Activated T-cell treated with anti-CD3 and anti-CD28 coated beads, Interleukin-2, amount 50 U/mL, for 1 hour (primary cell): ENCODE measurements around the gene PERM1.
"Not testable (repeated sequence)": the region's sequence is repeated elsewhere in the genome, so short reads cannot be mapped to it uniquely, and the experiment has no call there.

Source experiments
- DNase-seq: peaks from one replicate; pipeline ENCODE4 v3.0.0-alpha.2; 2020

PERM1 gene

DNA sequence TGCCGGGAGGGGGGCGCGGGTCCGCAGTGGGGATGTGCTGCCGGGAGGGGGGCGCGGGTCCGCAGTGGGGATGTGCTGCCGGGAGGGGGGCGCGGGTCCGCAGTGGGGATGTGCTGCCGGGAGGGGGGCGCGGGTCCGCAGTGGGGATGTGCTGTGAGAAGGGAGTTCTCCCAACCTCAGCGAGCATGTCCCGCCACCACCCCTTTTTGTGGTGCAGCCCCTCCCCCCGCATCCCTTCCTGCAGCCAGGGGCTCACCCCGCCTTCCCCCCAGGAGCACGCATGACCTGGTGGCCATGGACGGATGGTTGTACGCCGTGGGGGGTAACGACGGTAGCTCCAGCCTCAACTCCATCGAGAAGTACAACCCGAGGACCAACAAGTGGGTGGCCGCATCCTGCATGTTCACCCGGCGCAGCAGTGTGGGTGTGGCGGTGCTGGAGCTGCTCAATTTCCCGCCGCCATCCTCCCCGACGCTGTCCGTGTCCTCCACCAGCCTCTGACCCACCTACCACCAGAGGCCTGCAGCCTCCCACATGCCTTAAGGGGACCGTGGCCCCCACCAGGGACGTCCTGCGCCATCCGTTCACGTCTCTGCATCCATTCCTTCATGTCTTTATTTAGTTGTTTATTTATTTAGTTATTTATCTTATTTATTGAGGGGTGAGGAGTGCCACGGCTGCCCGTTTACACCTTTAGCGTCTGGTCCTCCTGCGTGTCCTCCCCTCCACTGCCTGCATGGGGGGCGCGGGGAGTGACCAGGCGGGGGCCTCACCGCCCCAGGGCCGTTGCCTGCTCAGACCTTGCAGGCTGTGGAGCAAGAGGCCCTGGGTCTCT is 17.0 kb downstream of the PERM1 start:
- no peak for DNase-seq

DNA sequence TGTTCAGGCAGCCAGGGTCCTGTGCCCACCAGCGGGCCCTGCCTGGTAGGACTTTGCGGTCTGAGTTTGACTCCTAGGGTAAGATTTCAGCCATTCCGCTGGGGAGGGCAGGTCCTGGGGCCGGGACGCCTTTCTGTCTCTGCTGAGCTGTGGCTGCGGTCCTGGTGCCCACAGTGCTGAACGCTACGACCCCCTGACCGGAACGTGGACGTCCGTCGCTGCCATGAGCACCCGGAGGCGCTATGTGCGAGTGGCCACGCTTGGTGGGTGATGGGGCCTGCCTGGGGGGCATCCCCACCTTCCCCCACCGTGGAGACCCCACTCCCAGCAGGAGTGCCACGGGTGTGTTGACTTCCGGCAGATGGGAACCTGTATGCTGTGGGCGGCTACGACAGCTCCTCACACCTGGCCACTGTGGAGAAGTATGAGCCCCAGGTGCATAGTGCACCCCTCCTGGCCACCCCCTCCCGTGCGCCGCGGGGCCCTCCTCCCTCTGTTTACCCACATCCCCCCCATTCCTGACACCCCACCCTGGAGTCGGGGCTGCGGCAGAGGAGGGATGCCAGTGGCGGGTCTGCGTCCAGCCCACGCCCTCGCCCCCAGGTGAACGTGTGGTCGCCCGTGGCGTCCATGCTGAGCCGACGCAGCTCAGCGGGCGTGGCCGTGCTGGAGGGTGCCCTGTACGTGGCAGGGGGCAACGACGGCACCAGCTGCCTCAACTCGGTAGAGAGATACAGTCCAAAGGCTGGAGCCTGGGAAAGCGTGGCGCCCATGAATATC is 18.0 kb downstream of the PERM1 start:
- DNase-seq: no peak

DNA sequence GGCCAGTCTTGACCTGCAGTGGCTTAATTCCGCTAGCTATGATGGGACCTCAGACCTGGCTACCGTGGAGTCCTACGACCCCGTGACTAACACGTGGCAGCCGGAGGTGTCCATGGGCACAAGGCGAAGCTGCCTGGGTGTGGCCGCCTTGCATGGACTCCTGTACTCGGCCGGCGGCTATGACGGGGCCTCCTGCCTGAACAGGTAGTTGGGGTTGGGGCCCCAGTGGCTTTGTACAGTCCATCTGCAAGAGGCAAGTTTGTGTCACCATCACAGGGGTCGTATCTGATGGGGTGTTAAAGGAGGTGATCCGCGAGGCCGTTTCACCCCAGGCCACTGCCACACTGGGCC is 18.6 kb downstream of the PERM1 start:
- no peak for DNase-seq

DNA sequence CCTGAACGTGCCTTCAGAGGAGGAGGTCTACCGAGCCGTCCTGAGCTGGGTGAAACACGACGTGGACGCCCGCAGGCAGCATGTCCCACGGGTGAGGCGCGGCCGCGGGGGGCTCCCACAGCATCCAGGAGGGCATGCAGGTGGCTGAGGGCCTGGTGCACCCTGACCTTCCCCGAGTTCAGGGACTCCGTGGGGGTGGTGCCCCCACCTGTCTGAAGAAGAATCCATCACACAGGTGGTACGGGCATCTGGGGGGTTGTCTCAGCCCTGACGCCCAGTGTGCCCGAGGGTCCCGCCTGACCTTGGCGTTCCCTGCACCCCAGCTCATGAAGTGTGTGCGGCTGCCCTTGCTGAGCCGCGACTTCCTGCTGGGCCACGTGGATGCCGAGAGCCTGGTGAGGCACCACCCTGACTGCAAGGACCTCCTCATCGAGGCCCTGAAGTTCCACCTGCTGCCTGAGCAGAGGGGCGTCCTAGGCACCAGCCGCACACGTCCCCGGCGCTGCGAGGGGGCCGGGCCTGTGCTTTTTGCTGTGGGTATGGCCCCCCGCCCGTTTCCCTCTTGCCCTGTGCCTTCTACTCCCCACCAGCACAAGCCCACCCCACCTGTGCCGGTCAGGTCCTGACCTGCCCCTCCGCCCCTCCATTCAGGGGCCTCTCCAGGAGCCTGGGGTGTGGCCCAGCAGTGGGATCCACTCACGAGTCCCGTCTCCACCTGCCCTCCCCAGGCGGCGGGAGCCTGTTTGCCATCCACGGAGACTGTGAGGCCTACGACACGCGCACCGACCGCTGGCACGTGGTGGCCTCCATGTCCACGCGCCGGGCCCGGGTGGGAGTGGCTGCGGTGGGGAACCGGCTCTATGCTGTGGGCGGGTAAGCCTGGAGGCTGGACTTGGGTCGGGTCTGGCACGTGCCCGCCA is 19.3 kb downstream of the PERM1 start:
- no peak for DNase-seq

DNA sequence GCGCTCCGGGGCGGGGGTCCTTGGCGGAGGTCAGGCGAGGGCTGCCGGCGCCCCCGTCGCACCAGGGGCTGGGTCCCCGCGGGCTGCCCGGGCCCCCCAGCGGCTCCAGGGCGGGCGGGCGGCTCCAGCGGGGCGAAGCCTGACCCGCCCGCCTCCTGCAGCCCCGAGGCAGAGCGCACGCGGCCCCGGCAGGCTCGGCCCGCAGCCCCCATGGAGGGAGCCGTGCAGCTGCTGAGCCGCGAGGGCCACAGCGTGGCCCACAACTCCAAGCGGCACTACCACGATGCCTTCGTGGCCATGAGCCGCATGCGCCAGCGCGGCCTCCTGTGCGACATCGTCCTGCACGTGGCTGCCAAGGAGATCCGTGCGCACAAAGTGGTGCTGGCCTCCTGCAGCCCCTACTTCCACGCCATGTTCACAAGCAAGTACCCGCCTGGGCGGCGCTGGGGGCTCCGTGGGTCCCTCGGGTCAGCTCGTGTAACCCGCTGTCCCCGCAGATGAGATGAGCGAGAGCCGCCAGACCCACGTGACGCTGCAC is 20.7 kb downstream of the PERM1 start:
- no peak for DNase-seq

DNA sequence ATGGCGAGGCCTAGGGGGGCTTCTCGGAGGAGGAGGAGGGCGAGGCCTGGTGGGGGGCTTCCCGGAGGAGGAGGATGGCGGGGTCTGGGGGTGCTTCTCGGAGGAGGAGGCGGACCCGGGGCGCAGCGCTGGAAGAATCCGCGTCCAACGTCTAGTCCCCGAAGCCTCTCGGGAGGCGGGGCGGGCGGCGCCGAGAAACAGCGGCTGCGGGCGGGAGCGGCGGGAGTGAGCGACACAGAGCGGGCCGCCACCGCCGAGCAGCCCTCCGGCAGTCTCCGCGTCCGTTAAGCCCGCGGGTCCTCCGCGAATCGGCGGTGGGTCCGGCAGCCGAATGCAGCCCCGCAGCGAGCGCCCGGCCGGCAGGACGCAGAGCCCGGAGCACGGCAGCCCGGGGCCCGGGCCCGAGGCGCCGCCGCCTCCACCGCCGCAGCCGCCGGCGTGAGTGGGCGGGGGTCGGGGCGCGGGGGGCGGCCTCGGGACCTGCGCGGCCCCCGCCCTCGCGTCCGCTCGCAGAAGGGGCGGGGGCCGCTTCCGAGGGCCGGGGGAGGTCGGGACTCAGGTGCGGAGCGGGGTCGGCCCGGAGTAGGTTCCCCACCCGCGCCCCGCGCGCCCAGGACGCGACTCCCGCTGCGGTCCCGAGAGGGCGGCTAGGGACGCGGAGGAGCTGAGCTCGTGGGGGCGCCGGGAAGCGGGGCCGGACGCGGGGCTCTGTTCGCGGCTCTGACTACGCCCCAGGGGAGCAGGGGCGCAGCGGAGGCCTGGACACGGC is 21.3 kb downstream of the PERM1 start, which contains the start of gene KLHL17:
Gene KLHL17, plus strand, starts transcription at position 222 of the 769 bp plus-strand sequence. Its CDS starts 110 bp downstream, at position 332.
- DNase-seq: peak; percentile 79

DNA sequence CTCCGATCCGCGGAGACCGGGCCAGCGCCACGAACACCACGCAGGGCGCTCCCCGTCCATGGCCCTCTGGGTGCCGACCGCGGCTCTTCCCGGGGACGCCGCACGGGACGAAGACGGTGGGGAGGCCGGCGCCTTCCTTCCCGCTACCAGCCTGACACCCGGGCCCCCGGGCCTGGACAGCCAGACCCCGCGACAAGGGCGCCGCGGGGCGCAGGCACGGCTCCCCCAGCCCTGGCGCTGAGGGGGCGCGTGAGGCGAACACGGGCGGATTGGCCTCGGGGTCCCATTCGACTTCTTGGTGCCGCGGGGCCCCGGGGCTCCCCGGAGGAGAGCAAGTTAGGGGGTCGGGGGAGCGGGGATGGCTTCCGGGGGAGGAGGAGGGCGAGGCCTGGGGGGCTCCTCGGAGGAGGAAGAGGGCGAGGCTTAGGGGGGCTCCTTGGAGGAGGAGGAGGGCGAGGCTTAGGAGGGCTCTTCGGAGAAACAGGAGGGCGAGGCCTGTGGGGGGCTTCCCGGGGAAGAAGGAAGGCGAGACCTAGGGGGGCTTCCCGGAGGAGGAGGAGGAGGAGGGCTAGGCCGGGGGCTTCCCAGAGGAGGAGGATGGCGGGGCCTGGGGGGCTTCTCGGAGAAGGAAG is 22.0 kb downstream of the PERM1 start:
- DNase-seq: no peak

DNA sequence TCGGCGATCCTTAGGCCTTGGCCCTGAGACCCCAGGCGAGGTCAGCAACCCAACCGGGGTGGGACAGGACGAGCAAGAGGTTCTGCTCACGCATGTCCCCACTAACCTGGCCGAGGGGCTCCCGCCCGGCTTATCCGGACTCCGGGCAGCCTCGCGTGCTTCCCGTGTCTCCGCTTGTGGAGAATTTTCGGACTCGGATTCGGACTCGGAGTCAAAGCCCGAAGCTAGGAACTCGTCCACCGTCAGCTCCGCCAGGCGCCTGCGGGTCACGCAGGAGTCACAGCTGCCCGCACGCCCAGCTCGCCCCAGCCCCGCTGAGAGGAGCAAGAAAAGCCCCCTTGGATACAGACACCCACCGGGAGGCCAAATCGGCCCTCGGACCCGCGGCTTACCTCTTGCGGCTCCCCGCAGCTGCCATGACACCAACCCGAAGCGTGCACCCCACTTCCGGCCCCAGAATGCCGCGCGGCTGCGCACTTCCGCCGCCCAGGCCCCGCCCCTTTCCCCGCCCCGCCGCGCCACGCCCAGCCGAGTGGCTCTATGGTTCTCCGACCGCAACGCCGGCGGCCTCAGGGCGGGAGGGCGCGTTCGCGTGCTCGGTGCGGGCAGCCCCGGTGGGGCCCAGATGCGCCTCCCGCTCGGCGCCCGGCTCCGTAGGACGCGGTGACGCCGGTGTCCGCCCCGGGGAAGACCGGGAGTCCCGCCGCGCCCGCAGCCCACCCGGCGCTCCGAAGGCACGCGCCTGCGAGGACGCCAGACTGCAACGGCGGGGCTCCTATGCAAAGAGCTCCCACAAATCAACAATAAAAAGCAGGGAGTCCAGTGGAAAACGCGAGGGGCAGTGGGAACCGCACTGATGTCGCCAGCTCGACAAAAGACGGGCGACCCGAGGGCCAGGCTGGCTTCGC is 22.8 kb downstream of the PERM1 start, which contains the start of gene NOC2L:
Gene NOC2L, minus strand, starts transcription at position 434 of the 908 bp plus-strand sequence. Its CDS starts 16 bp downstream, at position 418.
- peak; percentile 99 for DNase-seq

DNA sequence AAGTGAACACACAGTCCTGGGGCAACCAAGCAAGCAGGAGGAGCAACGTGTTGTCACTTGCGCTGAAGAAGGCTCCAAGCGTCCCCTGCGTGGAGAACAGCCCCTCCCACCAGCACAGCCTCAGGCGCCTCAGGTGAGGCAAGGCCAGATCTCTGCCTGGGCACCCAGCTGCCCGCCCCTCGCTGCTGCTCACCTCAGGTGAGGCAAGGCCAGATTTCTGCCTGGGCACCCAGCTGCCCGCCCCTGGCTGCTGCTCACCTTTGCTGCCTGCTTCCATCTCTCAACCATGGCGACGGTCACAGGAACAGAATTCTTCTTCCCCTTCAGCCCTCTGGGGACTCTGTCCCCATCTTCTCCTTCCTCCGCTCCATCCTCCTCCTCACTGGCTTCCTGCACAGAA is 25.3 kb downstream of the PERM1 start:
- no peak for DNase-seq

DNA sequence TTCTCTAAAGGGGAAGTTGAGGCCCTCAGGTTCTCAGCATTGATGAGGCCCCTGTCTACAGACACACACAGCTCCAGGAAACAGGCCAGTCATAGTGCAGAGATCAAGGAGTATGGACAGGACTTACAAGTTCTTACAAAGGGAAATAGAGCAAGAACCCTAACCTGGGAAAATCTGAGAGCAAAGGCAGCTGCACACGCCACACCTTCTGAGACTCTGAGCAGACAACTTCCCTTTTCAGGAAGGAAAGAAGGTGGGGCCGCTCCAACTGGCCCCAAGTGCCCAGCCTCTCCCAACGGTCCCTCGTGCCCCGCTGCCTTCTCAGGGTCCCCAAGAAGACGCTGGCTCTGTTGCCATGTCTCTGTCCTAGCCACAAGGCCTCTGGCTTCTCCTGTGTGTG is 26.4 kb downstream of the PERM1 start:
- no peak for DNase-seq

DNA sequence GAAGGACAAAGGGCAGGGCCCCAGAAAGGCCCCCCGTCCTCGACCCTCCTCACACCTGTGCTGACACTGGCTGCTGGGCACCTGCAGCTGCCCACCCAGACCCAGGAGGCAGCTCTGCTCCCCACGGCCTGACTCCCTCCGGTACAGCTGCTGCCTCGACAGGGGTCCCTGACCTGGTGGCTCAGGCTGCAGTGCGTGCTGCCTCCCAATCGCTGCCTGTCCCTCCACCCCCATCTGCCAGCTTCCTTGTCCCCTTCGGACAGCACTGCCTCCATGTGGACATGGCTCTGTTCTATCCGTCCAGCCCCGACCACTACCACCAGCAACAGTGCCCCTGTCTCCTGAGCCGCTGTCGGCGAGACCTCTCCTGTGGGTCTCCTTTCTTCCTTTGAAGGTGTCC is 27.0 kb downstream of the PERM1 start:
- no peak for DNase-seq

DNA sequence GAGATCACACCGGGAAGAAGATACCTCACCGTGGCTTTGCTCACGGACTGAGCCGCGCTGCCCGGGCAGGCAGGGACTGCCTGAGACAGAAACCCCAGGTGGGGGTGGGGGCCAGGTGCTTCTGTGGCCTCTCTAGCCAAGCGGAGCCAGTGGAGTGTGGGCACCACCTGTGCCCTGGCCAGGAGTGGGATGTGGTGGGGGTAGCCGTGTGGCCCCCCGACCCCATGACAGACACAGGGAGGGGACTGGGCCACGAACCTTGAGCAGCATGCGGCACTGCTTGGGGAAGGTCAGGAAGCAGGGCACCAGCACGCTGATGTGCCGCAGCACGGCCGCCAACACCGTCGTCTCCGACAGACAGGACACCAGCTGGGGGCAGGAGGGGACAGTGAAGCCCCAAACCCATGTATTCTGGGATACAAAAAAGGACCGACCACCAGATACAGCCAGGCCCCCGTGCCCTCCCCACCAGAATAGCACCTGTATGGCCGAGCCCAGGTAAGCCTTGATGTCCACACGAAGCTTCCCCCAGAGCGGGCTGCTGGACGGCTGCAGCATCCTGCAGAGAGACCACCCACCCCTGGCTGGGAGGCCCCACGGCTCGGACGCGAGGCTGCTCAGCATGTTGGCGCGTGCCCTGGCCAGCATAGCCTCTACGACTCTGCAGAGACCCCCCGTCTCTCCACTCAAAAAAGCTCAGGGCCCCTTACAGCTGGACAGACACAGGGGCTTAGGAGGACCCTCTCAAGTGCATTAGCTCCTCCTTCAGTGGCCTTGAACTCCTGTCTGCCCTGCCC is 28.2 kb downstream of the PERM1 start:
- no peak for DNase-seq

DNA sequence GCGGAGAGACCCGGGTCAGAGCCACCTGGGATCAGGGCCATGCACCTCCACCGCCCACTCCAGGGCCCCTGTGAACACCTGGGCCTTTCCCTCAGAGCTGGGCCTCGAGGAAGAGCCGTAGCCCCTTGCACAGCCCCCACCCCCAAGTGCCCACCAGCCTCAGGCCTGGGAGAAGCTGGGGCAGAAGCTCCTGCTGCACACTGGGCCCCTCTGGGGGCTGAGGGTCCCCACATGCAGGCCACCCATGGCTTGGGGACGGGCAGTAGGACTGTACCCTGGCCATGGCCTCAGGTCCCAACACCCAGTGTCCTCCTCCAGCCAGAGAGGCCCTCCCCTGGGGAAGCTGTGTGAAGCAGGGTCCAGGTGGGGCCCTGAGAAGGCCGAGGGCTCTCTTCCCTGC is 29.3 kb downstream of the PERM1 start:
- DNase-seq: no peak

DNA sequence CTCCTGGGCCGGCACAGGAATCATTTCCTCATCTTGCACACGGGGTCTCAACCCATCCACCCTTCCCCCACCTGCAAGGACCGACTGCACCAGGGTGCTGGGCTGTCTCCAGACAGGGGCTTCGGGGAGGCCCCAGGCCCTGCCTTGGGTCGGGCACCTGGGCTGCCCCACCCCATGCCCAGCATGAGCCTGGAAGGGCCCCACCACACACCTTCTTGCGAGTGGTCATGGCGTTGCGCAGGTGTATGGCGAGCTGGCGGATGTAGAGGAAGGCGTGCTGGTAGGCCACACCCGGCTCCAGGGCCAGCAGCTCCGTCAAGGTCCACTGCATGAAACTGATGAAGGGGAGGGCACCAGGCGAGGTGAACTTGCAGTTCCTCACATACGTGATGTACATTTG is 29.7 kb downstream of the PERM1 start:
- no peak for DNase-seq

DNA sequence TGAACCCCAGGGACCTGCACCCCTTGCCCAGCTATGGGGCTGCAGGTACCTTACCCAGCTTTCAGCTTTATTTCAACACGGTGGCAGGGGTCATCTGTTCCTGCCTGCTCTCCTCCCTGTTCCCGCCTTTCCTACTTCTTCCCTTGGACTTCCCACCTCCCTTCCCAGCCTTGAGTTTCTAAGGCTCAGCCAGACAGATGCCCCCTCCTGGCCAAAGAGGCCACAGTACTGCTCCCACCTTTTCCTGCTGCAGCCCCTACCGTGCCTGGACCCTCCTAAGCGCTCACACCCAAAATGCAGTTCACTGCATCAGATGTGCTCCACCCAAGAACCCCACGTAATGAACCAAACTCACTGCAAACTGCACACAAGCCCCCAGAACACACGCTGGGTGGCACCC is 30.5 kb downstream of the PERM1 start:
- no peak for DNase-seq

DNA sequence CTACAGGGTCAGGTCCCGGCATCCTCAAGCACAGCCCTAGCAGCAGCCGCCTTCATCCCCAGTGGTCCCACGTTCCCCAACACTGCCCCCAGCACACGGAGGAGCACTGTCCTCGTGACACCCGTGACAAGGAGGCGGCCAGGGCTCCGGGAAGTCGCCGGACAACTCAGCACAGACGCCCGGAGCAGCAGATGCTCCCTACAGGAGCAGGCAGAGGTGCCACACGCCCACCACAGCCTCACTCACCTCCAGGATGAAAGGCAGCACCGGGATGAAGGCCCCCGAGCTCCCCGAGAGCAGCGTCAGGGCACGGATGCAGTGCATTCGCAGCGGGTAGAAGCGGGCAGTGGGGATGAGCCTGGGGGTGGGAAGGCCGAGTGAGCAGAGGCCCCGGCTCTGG is 31.0 kb downstream of the PERM1 start:
- no peak for DNase-seq

DNA sequence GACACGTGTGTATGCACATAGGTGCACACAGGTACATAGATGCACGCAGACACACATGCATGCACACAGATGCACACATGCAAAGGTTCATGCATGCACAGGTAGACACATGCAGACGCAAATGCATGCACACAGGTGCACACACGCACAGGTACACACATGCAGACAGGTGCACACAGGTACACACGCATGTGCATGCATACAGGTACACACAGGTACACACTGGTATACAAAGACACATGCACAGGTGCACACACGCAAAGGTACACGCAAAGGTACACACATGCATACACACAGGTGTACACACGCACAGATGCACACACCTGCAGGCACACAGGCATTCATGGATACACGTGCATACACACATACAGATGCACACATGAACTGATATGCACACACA is 31.6 kb downstream of the PERM1 start:
- no peak for DNase-seq

DNA sequence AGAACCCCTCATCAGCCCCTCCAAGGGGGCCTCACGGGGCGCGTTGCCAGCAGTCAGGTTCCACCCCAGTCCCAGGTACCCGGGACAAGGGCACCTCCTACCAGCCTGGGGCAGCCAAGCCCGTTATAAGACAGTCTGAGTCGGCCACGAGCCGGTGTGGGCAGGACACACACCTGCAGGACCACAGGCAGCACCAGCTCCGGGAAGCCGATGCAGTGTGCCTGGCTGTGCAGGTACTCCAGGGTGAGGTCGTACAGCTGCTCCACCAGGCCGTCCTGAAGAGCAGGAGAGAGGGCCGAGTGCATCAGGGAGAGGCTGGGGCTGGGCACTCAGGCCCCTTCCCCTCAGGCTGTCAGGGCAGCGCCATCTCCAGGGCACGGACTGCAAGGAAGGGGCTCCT is 33.9 kb downstream of the PERM1 start:
- DNase-seq: no peak

DNA sequence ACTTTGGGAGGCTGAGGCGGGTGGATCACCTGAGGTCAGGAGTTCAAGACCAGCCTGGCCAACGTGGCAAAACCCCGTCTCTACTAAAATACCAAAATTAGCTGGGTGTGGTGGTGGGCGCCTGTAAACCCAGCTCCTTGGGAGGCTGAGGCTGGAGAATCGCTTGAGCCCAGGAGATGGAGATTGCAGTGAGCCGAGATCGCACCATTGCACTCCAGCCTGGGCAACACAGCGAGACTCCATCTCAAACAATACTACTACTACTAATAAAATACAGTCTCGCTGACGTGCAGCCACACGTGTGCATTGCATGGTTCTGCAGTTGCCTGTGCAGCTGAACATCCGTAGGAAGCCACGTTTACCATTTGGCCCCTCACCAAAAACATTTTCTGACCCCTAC is 35.1 kb downstream of the PERM1 start:
- not testable (repeated sequence) for DNase-seq
